NCI-H187 treated with DMSO at 0.1 percent for 48 hours (cell line): ENCODE data around the gene GATA2.

Experiments
- DNase-seq: peaks from one replicate; lab custom pipeline; 2025; lab: John Stamatoyannopoulos, UW

GATA2 gene

DNA sequence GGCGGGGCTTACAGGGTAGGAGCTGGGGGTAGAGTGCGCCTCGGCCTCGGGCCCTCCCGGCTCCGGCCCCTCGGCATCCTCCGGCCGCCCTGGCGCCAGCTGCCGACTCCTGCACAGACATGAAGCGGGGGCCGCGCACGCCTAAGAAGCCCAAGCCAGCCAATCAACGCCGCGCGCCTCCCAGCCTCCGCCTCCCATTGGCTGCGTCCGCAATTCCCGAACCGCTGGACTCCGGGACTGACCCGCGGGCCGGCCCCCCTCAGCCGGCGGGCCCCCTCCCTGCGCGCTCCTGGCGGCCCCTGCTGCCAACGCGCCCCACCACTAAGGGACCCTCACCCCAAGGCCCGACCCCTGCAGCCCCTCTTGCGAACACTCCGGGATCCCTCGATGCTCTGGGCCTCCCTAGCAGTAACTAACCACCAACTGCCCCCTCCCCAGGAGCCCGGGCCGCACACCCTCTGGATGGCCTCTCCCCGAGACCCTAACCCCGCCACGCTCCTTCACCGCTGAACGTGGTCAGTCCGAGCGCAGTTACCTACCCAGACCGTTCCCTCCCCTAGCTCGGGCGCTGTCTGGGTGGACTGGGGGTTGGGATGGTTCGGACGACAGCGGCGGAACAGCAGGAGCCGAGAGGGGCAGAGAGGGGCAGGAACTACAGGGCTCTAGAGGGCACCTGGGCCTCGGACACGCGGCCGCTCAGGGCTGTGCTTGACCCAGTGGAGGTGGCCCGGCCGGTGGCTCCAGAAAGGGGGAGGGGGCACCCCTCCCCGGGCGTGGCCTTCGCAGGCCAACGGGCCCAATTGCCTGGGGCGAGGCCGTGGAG lies 5.0 kb downstream of the GATA2 start:
- DNase-seq: no peak

DNA sequence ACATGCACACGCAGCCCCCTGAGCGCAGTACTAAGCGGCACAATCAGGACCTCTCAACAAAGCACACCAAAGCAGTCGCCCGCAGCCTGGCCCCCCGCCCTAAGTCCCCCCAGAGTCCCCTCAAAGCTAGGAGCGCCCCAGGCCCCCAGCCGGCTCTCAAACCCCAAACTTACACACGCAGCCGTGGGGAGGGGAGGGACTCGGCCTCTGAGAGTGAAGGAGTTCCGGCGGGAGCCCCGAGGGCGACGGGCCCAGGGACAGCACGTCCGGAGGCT lies 5.5 kb downstream of the GATA2 start:
- DNase-seq: no peak

DNA sequence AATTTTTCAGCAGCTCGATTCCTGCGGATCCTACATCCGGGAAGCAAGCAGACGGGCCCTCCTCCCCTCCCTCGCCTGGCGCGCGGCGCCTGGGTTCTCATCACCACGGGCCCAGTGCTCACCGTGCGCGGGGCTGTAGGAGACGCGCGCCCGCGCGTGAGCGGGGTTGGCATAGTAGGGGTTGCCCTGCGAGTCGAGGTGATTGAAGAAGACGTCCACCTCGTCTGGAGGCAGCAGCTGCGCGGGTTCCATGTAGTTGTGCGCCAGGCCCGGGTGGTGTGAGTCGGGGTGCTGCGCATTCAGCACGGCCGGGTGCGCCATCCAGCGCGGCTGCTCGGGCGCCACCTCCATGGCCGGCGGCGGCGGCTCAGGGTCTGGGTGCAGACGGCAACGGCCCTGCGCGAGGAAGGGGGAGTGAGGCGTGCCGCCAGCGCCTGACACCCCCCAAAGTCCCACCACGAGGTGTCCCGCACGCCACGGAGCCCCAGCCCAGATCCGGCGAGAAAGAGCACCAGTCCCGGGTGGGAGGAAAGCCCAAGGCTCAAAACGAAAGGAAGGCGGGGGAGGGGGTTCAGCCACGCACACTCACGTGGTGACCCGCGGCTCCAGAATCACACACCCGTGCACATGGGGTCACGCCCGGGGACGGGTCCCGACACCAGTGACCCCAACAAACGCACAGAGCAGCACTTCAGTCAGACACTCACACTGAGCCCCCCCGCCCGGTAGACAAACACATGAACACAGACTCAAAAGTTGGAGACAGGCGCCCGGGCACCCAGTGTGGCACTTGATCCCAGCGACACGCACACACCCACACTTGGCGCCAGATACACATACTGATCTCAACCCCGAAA lies 6.1 kb downstream of the GATA2 start:
- no peak for DNase-seq

DNA sequence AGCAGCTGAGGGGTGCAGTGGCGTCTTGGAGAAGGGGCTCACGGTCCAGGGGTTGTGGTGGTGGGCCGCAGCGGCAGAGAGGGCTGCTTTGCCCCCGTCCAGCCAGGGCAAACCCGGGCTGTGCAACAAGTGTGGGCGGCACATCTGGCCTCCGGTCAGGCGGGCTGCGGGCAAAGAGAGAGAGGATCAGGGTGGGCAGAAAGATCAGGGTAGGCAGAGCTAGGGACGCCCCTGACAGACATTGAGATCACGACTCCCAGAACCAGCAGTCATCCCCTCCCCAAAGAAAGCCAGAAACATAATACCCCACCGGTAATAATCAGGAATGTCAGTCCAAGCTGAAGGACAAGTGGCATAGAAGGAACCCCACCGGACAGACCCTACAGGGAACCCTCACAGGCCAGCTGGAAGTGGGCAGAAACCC lies 6.8 kb downstream of the GATA2 start:
- no peak for DNase-seq

GRCh38 chr3:128485282-128486204 lies 7.5 kb downstream of the GATA2 start:
- no peak for DNase-seq

- DNase-seq: no peak
Measured at GRCh38 chr3:128484404-128485281, 8.4 kb downstream of the GATA2 start.

DNA sequence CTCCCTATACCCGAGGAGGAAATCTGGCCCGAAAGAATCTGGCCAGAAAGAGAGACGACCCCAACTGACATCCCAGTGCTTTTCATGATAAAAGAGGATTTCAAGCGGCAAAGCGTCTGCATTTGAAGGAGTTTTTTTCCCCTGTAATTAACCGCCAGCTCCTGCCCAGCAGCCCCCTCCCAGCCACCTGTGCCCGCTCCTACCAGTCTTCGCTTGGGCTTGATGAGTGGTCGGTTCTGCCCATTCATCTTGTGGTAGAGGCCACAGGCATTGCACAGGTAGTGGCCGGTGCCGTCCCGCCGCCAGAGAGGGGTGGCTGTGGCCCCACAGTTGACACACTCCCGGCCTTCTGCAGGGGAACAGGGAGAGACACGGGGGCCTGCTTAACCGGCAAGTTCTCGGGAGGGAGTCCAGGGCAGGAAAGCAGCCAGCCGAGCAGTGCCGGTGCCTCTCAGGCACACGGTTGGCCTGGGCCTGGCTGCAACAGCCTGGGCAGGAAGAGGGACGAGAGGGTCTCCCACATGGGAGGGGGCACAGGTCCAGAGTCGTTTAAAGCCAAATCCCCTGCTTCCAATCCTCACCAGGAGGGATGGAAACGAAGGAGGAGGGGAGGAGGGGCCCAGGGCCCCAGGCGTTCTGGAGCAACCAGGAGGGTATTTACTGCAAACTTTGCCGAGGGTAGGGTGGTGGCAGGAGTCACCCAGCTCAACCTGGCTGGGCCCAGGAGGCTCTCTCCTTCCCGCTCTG lies 9.2 kb downstream of the GATA2 start:
- no peak for DNase-seq

DNA sequence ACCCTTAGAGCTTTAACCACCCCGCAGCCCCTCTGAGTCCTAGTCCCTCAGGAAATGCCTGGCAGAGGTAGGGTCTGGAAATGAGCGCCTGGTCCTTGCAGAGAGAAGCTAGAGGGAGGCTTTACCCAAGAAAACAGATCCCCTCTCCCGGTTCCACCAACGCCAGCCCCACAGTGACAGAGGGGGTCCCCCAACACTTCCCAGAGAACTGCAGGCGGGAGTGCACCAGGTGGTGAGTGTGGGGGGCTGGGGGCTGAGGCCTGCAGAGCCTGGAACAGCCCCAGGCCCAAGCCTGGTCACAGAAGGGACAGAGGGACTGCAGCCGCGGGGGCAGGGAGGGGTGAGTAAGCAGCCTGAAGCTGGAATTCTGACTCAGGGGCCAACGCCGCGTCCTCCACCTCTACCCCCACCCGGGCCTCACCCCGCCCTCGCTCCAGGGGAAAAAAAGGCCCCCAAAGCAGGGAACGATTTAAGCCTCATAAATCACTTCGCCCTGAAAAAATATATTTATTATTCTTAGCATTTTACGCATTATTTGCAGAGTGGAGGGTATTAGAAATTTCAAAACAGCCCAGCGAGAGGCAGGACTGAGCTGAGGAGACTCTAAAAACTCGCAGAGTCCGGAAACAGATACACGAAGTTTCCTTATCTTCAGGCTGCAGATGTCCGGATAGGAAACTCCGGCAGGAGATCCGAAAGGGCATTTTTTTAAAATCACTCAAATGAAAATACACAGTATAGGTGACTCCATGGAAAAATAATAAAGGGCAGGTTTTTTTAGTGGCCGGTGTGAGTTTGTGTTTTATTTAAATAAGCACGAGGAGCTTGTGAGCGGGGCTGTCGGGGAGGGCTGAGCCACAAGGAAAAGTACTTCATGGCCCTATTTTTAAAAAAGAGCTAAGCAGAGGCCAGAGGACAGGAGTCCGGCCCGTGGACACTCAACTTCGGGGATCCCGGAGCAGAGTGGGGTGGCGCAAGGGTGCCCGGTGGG lies 10.0 kb downstream of the GATA2 start:
- no peak for DNase-seq

- DNase-seq: no peak
Measured at GRCh38 chr3:128482175-128482574, 10.8 kb downstream of the GATA2 start.

DNA sequence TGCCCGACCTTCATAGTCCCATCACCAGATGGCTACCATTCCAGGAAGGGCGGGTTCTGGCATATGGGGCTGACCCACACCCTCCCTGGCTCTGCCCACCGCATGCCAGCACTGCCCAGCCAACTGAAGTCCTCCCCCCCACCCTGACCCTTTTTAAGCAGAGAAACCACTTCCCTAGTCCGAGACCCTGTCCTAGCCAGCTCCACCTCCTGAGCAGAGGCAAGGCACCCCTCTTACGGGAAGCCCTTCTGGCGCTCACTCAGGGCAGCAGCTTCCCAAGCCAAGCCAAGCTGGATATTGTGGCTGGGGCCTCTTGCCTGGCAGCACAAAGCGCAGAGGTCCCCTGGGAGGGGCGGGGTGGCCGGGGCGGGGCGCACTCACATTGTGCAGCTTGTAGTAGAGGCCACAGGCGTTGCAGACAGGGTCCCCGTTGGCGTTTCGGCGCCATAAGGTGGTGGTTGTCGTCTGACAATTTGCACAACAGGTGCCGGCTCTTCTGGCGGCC lies 11.5 kb downstream of the GATA2 start:
- no peak for DNase-seq

GRCh38 chr3:128480717-128481437 lies 12.1 kb downstream of the GATA2 start:
- DNase-seq: no peak

GRCh38 chr3:128480278-128480677 lies 12.7 kb downstream of the GATA2 start:
- DNase-seq: no peak

DNA sequence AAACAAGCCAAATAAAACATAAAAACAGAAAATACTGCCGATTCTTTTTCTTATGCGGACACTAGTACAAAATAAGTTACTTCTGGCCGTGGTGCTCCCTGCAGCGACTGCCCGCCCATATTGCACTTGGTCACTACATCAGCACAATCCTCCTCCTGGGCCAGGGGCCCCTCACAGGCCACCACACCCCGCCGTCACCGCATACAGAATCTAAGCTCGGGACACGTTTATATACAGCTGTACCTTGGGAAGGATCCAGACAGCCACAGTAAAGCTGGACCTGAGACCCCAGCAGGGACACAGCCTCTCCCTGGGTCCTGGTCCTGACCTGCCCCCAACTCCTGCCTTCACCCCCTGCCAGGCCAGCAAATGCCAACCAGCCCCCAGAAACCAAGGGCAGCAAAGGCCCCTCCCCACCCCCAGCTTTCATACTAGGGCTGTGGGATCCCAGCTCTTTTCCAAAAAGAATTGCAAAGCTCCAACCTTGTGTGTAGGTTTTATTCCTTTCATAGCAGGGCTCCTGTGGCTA lies 13.4 kb downstream of the GATA2 start:
- DNase-seq: no peak

DNA sequence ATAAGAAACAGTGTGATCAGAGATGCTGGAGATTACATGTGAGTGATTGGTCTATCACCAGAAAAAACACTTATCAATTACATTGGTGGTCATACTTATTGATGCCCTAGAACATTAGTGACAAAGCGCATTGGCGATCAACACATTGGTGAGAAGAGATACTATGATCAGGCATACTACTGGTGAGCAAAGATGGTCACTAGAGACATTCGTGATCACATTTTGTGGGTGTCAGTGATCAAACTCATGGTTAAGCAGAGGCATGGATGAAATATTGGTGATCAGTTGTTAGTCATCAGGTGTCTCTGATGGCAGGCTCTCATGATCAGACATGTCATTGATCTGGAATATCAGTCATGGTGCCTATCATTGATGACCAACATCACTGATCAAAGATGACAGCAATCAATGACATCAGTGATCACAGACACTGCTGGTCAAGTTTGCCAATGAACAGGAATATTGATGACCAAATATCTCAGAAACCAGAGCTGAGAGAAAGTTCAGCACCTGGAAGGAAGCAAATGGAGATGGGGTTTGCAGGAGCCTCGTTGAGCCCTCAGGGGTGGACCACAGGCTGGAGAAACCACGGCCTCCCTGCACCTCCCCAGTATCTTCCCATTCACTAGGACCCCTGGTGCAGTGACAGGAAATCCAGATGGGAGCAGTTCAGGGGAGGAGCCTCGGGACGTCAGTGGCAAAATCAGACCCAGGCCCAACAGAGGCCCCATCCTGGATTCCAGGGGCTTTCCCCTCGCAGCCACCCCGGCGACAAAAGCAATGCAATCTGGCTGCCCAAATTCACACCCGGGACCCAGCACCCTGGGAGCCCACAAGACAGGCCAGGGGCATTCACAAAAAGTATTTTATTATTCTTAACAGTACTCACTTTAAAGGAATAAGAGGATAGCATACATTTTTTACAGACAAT lies 14.2 kb downstream of the GATA2 start:
- no peak for DNase-seq

DNA sequence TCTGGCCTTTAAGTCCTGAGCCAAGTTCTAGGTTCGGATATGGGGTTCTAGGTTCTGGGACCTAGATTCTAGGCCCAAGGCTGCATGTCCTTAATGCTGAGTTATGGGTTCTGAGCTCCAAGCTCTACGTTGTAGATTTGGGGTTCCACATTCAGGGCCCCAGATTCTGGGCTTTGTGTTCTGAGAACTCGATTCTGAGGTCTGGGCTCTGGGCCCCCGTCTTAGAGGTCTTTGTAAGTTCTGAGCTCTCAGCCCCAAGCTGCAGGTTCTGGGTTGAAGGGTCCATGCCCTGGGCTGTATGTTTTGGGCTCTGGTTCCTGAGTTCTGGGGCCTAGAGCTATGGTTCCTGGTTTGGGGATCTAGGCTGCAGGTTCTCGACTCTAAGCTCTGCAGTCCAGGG lies 16.3 kb downstream of the GATA2 start:
- DNase-seq: no peak

DNA sequence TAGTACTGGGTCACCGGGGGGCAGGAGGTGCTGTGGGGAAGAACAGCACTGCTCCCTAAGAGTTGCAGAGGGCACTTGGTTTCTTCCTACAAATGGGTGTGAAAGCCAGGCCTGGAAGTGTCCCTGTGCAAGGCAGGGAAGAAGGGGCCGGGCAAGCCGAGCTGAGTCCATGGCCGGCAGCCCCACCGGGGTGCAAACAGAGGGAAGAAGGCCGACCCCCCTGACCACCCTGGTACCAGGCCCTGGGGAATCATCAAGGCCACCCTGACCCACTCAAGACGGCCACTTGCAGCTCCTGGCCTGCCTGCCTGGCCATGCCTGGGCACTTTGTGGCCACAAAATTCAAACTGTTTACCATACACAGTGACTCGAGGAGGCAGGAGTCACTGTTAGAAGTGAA lies 17.6 kb downstream of the GATA2 start:
- DNase-seq: no peak

DNA sequence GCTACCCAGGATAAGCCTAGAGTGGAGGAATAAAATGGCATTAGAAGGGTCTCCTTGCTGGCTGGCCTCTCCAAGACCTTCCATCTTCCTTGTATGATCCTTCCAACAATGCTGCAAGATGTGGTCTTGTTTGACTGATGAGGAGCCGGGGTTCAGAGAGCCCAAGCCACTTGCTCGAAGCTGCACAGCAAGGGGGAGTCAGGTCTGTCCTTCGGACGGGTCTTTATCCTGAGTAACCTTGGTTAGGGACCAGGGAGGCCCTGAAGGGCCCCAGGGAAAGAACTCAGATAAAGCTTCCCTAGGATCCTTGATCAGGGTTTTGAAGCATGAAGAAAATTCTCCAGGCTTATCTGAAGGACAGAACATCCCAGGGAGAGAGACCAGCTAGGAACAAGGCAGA lies 19.3 kb downstream of the GATA2 start:
- DNase-seq: no peak
